ENCODE results near the gene KIF11.

KIF11 gene

DNA sequence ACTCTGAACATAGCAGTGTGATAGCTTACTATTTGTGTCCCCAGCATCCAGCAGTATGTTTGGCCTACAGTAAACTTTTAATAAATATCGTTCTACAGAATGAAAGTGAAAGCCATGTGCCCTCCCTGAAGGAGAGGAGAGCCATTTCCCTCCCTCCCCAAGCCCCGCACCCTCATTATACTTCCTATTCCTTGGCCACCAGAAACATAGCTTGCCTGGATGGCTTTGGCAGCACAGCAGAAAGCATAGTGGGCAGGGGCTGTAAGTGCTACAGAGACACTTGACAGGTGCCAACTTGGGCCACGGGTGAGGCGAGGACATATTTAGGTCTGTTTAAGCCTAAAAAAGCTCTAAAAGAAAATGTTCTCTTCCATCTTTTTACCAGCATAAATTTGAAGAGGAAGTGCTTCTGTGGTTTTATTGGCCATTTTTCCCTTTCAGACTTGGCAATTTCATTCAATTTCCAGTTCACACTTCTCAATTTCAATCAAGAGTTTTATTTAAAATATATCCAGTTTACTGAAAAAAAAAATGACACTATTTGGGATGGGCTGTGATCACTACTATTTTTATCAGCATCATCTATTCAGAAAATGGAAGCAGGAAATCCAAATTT is 109.5 kb downstream of the KIF11 start:
- DNase-seq (ENCODE audit: low read depth, low spot score) = no peak

Data from smooth muscle cell of the brain vasculature (primary cell).